PFSK-1 (cell line): ENCODE measurements around the gene TSPAN2.

Experiments
- FOXP2 ChIP-seq: optimal IDR thresholded peaks from 2 replicates; pipeline ENCODE3; 2011; ENCODE audit warnings: borderline replicate concordance, control low read depth, inconsistent platforms; ENCODE audit not compliant: insufficient read depth; ENCODE audit errors: extremely low read length, extremely low read depth
- POLR2AphosphoS5 ChIP-seq: IDR thresholded peaks from 2 replicates; pipeline ENCODE4 v1.6.1; 2012; ENCODE audit warnings: low read depth, mild to moderate bottlenecking, control low read depth, low read length, moderate library complexity
- SIN3A ChIP-seq: IDR thresholded peaks from 2 replicates; pipeline ENCODE4 v1.6.1; 2012; ENCODE audit warnings: mild to moderate bottlenecking, low read length, moderate library complexity, borderline replicate concordance; ENCODE audit not compliant: insufficient read depth
- TAF1 ChIP-seq: IDR thresholded peaks from 2 replicates; pipeline ENCODE4 v1.6.1; 2012; ENCODE audit warnings: low read length, control low read depth, borderline replicate concordance; ENCODE audit not compliant: insufficient read depth
- TF ChIP-seq, protein P1 (sequence below), 2 experiments: IDR thresholded peaks; 2 replicates each; pipeline versions ENCODE4 v1.6.1 to v1.8.0; 2011 to 2012; ENCODE audit warnings: low read depth in 2 of 2, low read length in 2 of 2, control low read depth in 1 of 2, inconsistent platforms in 1 of 2, mild to moderate bottlenecking in 1 of 2, moderate library complexity in 1 of 2; ENCODE audit not compliant: insufficient read depth in 1 of 2

Gene TSPAN2

DNA sequence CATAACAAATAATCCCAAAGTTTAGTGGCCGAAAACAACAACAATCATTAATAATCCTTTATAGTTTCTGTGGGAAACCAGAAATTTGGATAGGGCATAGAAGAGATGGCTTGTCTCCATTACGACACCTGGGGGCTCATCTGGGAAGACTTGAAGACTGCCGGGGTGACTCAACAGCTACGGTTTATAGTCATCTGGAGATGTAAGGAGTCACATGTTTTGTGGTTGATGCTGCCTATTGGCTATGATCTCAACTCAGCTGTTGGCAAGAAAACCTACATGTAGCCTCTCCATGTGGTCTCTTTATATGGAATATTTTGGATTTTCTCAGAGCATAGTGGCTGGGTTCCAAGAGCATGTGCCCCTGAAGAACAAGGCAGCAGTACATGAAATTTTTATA lies 29.3 kb upstream of the TSPAN2 start:
- TF ChIP-seq TAF1 (no peak), FOXP2 (no peak), POLR2AphosphoS5 (no peak), SIN3A (no peak)
- TF ChIP-seq, protein P1, sequence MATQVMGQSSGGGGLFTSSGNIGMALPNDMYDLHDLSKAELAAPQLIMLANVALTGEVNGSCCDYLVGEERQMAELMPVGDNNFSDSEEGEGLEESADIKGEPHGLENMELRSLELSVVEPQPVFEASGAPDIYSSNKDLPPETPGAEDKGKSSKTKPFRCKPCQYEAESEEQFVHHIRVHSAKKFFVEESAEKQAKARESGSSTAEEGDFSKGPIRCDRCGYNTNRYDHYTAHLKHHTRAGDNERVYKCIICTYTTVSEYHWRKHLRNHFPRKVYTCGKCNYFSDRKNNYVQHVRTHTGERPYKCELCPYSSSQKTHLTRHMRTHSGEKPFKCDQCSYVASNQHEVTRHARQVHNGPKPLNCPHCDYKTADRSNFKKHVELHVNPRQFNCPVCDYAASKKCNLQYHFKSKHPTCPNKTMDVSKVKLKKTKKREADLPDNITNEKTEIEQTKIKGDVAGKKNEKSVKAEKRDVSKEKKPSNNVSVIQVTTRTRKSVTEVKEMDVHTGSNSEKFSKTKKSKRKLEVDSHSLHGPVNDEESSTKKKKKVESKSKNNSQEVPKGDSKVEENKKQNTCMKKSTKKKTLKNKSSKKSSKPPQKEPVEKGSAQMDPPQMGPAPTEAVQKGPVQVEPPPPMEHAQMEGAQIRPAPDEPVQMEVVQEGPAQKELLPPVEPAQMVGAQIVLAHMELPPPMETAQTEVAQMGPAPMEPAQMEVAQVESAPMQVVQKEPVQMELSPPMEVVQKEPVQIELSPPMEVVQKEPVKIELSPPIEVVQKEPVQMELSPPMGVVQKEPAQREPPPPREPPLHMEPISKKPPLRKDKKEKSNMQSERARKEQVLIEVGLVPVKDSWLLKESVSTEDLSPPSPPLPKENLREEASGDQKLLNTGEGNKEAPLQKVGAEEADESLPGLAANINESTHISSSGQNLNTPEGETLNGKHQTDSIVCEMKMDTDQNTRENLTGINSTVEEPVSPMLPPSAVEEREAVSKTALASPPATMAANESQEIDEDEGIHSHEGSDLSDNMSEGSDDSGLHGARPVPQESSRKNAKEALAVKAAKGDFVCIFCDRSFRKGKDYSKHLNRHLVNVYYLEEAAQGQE (IDR thresholded peaks at IDR 0.05; ENCODE audit: insufficient read depth in 1 of 2, low read depth in 2 of 2, low read length in 2 of 2): no peak

GRCh38 chr1:115118086-115118485 lies 28.8 kb upstream of the TSPAN2 start:
- TF ChIP-seq FOXP2 (no peak), TAF1 (no peak), SIN3A (no peak), POLR2AphosphoS5 (no peak)
- TF ChIP-seq, protein P1 (IDR thresholded peaks at IDR 0.05; ENCODE audit: insufficient read depth in 1 of 2, low read depth in 2 of 2, low read length in 2 of 2): no peak

GRCh38 chr1:115117298-115117697 lies 28.0 kb upstream of the TSPAN2 start:
- TF ChIP-seq TAF1: no peak

- no peak for TF ChIP-seq TAF1
- TF ChIP-seq SIN3A: no peak
- TF ChIP-seq FOXP2: no peak
- TF ChIP-seq, protein P1 (IDR thresholded peaks at IDR 0.05; ENCODE audit: insufficient read depth in 1 of 2, low read depth in 2 of 2, low read length in 2 of 2): no peak
- TF ChIP-seq POLR2AphosphoS5: no peak
Measured at GRCh38 chr1:115116512-115116911, 27.2 kb upstream of the TSPAN2 start.

- TF ChIP-seq FOXP2 (no peak), TAF1 (no peak), POLR2AphosphoS5 (no peak), SIN3A (no peak)
- TF ChIP-seq, protein P1 (IDR thresholded peaks at IDR 0.05; ENCODE audit: insufficient read depth in 1 of 2, low read depth in 2 of 2, low read length in 2 of 2): no peak
Measured at GRCh38 chr1:115115521-115116161, 26.3 kb upstream of the TSPAN2 start.
